ENCODE data around the gene PNPLA4.

Gene PNPLA4

DNA sequence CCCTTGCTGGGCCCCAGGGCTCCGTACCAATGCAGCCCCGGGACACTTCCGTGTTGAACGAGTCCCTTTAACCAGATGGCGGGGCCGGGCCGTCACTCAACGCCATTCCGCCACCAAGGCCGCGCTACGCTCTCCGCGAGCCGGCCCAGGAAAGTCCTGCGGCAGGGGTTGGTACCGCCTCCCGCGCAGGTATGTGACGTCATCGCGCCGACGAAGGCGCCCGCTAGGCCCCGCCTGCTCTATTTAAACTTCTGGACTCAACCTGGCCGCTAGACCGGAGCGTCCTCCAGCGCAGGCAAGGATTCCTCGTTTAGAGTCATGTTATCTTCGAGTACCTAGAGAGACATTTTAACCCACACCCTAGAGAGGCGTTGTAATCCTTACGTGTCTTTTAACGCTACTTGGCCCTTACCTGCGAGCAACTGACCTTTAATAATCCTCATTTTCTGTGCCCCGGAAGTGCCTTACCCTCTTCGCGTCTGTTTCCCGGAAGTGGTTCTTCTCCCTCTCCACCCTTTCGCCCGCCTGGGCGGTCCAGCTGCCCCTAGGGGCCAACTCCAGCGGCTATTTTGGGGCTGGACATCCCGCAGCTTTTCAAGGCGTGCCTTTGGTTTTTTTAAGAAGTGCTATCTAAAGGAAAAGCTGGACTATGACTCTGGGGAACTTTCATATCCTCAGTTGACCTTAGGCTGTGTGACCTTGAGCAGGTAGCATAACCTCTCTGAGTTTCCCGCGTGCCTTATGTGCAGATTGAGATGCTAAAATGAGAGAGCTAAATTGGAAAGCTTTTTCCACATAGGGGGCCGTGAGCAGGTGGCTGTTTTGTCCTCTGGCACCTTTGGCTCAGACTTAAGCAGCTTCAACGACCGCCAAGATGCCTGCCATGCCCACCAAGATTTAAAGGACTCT, at the start of gene PNPLA4:
TSS of gene PNPLA4 (minus strand) at position 155 of the 909 bp plus-strand sequence. CDS start 1,294 bp downstream, outside the sequence.
- TF ChIP-seq, protein P1, sequence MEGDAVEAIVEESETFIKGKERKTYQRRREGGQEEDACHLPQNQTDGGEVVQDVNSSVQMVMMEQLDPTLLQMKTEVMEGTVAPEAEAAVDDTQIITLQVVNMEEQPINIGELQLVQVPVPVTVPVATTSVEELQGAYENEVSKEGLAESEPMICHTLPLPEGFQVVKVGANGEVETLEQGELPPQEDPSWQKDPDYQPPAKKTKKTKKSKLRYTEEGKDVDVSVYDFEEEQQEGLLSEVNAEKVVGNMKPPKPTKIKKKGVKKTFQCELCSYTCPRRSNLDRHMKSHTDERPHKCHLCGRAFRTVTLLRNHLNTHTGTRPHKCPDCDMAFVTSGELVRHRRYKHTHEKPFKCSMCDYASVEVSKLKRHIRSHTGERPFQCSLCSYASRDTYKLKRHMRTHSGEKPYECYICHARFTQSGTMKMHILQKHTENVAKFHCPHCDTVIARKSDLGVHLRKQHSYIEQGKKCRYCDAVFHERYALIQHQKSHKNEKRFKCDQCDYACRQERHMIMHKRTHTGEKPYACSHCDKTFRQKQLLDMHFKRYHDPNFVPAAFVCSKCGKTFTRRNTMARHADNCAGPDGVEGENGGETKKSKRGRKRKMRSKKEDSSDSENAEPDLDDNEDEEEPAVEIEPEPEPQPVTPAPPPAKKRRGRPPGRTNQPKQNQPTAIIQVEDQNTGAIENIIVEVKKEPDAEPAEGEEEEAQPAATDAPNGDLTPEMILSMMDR (IDR thresholded peaks at IDR 0.05; ENCODE audit: low read depth, low read length, missing control alignments) = peak; percentile 28
- peak within 1 kb of the TSS; percentile 51 for H3K4me3 ChIP-seq (ENCODE audit: low read depth, low read length)
- peak; percentile 18 for DNase-seq (ENCODE audit: low read depth)
- in situ Hi-C loops (cut with HindIII; ENCODE audit: low sequenced_read_pairs) = no loop called here

- H3K4me3 ChIP-seq (ENCODE audit: low read depth, low read length) = no peak overlapping the region
- DNase-seq (ENCODE audit: low read depth) = no peak
- in situ Hi-C loops (cut with HindIII; ENCODE audit: low sequenced_read_pairs) = no loop called here
- TF ChIP-seq, protein P1 (IDR thresholded peaks at IDR 0.05; ENCODE audit: low read depth, low read length, missing control alignments) = no peak
Measured at GRCh38 chrX:7972586-7972985, 45.4 kb upstream of the PNPLA4 start.

- TF ChIP-seq, protein P1 (IDR thresholded peaks at IDR 0.05; ENCODE audit: low read depth, low read length, missing control alignments) = no peak
- DNase-seq (ENCODE audit: low read depth) = no peak
- no peak overlapping the region for H3K4me3 ChIP-seq (ENCODE audit: low read depth, low read length)
- in situ Hi-C loops (cut with HindIII; ENCODE audit: low sequenced_read_pairs) = no loop called here
Measured at GRCh38 chrX:7970428-7970827, 43.2 kb upstream of the PNPLA4 start.

GRCh38 chrX:7965436-7965835, 38.2 kb upstream of the PNPLA4 start:
- TF ChIP-seq, protein P1 (IDR thresholded peaks at IDR 0.05; ENCODE audit: low read depth, low read length, missing control alignments) = no peak
- no peak for DNase-seq (ENCODE audit: low read depth)
- in situ Hi-C loops (cut with HindIII; ENCODE audit: low sequenced_read_pairs) = no loop called here
- no peak overlapping the region for H3K4me3 ChIP-seq (ENCODE audit: low read depth, low read length)

GRCh38 chrX:7960246-7960645, 33.0 kb upstream of the PNPLA4 start:
- in situ Hi-C loops (cut with HindIII; ENCODE audit: low sequenced_read_pairs) = no loop called here
- TF ChIP-seq, protein P1 (IDR thresholded peaks at IDR 0.05; ENCODE audit: low read depth, low read length, missing control alignments) = no peak
- H3K4me3 ChIP-seq (ENCODE audit: low read depth, low read length) = no peak overlapping the region

DNA sequence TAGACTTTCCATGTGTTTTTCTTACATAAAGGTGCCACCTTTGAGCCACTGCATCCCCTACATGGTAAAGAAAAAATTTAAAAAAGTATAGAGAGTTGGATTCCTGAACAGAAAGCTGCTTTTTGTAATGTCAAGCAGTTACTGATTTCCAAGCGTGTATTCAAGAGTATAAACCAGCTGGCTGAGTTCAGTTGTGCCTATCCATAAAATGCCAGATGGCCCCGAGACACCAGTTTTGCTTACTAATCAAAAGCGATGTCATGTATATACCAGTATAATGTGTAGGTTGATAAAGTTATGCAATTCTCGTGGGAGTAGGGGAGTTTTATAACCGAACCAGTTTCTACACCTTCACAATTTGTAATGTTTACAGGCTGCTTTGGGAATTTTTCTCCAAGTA, 26.2 kb upstream of the PNPLA4 start:
- no peak overlapping the region for H3K4me3 ChIP-seq (ENCODE audit: low read depth, low read length)
- TF ChIP-seq, protein P1 (IDR thresholded peaks at IDR 0.05; ENCODE audit: low read depth, low read length, missing control alignments) = no peak
- DNase-seq (ENCODE audit: low read depth) = no peak
- in situ Hi-C loops (cut with HindIII; ENCODE audit: low sequenced_read_pairs) = no loop called here

More at GRCh38 chrX:7960246-7960645, 33.0 kb upstream of the PNPLA4 start:
- DNase-seq (ENCODE audit: low read depth) = no peak

Measured in astrocyte of the cerebellum (primary cell).